HG03175 (cell line): Measurements from ENCODE around the gene SERP2.
A peak's percentile ranks its signal among the peaks of the same experiment; 100 is the strongest.

Experiments used
- ATAC-seq: cut with Tn5 transposase; IDR thresholded peaks from one replicate; pipeline ENCODE4 v1.9.1; 2021; ENCODE audit warnings: mild to moderate bottlenecking, moderate library complexity; ENCODE audit not compliant: unreplicated experiment

SERP2 gene

DNA sequence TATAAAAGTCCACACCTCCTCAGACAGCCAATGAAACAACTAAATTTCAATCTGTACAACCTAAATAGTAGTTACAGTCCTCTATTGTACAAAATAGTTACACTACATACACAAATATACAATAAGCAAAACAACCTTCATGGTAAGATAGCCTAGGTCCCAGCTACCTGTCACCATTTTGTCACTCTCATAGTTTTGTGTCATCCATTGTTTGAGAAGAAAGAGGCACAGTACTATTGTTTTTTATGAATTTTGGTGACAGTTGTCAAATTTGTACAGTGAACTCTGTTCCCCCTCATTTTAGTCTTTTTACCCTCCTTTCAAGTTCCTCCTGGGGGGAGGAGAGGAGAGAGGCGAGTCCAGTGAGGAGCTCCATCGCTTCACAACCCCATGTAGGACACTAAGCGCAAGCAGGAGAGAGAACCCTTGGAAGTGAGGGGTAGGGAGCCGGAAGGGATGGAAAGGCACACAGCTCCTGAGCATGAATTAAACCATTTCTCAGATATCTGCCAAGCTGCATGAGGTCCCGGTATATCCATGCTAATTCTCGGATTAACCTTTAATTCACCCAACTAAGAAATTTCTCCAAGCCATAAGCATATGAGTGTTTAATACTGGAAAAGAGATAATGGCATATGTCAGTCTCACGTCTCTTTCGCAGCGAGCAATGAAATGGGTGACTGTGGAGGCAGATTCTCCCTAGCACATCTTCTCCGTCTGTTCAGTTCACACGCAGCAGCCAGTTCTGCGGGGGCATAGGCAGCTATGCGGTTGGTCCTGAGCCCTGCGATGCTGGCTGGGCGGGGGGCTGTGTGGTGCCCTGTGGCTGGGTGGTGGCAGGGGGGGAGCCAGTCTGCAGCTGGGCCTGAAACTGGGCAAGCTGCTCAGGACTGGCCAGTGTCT is 60.5 kb downstream of the SERP2 start:
- no peak for ATAC-seq

- ATAC-seq = no peak
Observed at GRCh38 chr13:44434766-44435141, 61.1 kb downstream of the SERP2 start.

DNA sequence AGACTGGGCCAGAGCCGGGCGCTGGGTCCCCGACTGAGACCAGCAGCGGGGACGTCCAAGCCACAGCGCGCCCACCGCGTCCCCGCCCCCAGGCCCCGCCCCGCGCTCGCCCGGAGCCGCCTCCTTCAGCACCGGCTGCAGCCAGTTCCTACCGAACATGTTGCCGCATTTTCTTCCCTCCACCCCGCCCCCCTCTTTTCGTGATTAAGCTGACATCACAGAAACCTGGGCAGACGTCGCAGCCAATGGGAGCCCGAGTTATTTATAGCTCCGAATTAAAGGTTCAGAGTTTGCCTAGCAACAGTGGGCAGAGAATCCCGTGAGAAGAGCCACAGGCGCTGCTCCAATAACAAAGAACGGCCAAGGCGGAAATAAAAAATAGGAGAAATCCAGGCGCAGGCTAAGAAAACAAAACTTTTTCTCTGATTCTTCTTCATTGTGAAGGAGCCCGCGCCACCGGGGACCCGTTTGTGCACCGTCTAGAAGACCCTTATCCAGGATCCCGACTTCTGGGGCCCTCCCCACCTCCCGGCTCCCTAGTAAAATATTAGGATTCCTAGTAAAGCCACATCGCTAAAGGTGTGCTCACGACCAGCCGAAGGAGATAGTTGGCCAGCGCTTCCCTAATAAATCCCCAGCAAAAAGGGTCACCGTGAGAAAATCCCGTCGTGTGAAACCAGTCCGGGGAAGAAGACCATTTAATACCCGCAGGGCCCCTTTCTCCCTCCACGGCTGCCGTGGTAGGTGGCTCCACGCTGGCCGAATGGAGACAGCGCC is 61.7 kb downstream of the SERP2 start:
- ATAC-seq = peak; percentile 63

GRCh38 chr13:44435919-44436510 is 62.4 kb downstream of the SERP2 start:
- ATAC-seq = no peak

GRCh38 chr13:44436589-44437337 is 63.1 kb downstream of the SERP2 start:
- no peak for ATAC-seq

- ATAC-seq = no peak
Observed at GRCh38 chr13:44437356-44438233, 64.0 kb downstream of the SERP2 start.

- no peak for ATAC-seq
Observed at GRCh38 chr13:44438234-44438579, 64.6 kb downstream of the SERP2 start.

- no peak for ATAC-seq
Observed at GRCh38 chr13:44439452-44440024, 65.9 kb downstream of the SERP2 start.

GRCh38 chr13:44440046-44440608 is 66.5 kb downstream of the SERP2 start:
- no peak for ATAC-seq
